Fibroblast of the aortic adventitia (primary cell): ENCODE measurements around the gene RNF4. TPM values are rescaled to one million over a fixed set of nuclear protein-coding genes. Genes with fewer than 3 reads are reported as not detected.
A peak's percentile ranks its signal among the peaks of the same experiment; 100 is the strongest.

Experiments
- DNase-seq: peaks from one replicate; pipeline ENCODE4 v3.0.0-alpha.2; 2010; ENCODE audit warnings: low read depth
- H3K4me3 ChIP-seq: 2 replicates; pipeline ENCODE4 v1.5.1; 2011; ENCODE audit warnings: low read depth, mild to moderate bottlenecking, control low read depth, low read length, moderate library complexity
- CTCF ChIP-seq: IDR thresholded peaks from 2 replicates; pipeline ENCODE4 v1.5.1; 2011; ENCODE audit warnings: mild to moderate bottlenecking, low read length, control low read depth, inconsistent platforms; ENCODE audit not compliant: insufficient read depth
- total RNA-seq: library from RNA; depleted of rRNA; stranded (reverse); fragments of >200 nt; gene quantifications from 2 replicates; pipeline ENCODE4 v1.2.3, GENCODE V29; 2012; ENCODE audit warnings: low replicate concordance

Gene RNF4
- total RNA-seq, 1 donor = 75.6 TPM

- DNase-seq = no peak
- H3K4me3 ChIP-seq = no peak overlapping the region
- no peak for TF ChIP-seq CTCF
Measured at GRCh38 chr4:2487632-2488031, 18.7 kb downstream of the RNF4 start.

DNA sequence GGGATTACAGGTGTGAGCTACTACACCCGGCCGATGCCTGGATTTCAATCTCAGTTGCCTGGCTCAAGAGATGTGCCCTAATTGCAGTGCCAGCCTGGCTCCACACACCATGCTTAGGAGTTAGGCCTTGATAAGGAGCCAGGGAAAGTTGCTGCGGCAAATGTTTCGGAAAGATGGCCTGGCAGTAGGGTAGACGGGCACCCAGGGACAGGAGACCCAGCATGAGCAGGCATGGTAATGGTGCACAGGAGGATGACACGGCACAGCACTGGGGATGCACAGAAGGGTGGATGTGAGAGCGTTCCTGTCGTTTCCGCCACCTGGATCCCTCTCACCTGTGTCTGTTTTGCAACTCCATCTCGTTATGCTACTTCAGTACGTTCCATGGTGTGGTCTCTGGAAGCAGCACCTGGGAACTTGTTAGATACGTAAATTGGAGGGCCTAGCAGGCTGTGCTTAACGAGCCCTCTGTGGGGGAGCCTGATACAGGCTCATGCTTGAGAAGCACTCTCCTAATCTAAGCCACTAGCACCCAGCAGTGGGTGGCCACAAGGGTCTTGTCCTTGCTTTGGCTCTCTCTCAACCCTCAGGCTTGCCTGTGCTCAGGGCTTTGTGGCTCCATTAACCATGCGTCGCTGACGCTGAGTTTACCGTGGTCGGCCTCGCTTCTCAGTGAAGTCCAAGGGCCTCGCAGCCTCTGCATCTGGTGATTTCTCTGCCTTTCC is 20.3 kb downstream of the RNF4 start:
- no peak for TF ChIP-seq CTCF
- DNase-seq = no peak
- no peak overlapping the region for H3K4me3 ChIP-seq

DNA sequence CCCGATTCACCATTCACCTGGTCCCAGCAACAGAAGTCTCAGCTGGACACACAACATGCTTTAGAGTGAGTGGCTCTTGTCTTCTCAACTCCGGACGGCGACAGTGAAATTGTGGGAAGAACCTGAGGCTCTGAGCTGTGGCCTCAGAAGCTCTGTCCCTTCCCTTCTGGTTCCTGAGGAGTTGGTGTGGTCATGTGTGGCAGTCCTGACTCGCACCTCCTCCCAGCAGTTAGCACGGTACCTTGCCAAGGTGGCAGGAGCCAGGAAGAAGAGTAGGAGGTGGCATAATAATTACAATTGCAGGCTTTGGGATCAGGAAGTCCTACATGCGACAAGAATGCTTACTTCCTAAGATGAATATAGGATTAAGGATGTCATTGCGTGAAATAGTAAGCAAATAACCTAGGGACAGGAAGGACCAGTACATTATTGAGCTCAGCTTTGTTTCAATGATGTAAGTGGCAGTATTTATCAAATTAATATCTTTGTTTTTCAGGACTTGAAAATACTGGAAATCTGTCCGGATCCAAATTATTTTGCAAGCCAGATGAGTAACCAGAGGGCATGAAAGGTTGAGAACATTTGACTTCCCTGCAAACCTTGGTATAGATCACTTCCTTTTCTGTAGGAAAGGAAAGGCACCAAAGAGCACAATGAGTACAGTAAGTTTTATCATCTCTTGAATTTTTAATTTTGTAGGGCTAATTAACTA is 21.1 kb downstream of the RNF4 start:
- H3K4me3 ChIP-seq = no peak overlapping the region
- DNase-seq = peak; percentile 65
- TF ChIP-seq CTCF = no peak

DNA sequence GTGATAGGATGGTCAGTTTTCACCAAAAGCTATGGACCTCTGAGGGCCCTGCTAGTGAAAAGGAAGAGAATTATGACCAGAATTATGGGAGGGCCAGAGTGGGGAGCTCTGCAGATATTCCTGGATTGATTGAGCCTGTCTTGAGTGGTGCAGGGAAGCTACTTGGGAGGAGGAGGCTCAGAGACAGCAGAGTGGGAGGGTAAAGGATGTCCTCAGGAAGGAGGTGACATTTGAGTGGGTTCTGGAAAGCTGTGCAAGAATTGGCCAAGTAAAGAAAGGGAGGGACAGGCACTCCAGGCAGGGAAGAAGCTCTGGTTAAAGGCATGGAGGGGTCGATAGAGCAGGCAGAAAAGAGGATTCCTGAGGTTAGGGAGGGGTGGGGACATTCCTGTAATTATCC is 24.1 kb downstream of the RNF4 start:
- no peak for DNase-seq
- no peak overlapping the region for H3K4me3 ChIP-seq
- no peak for TF ChIP-seq CTCF

GRCh38 chr4:2494992-2495391 is 26.1 kb downstream of the RNF4 start:
- DNase-seq = peak; percentile 35
- H3K4me3 ChIP-seq = no peak overlapping the region
- TF ChIP-seq CTCF = no peak

- no peak for DNase-seq
- no peak overlapping the region for H3K4me3 ChIP-seq
- no peak for TF ChIP-seq CTCF
Measured at GRCh38 chr4:2497324-2497723, 28.4 kb downstream of the RNF4 start.

GRCh38 chr4:2497931-2498330 is 29.0 kb downstream of the RNF4 start:
- TF ChIP-seq CTCF = no peak
- no peak for DNase-seq
- no peak overlapping the region for H3K4me3 ChIP-seq
